Mesothelial cell of epicardium (in vitro differentiated cells): Measurements from ENCODE around the gene VEPH1. TPM values are rescaled to one million over a fixed set of nuclear protein-coding genes. Genes with fewer than 3 reads are reported as not detected.

Experiments used
- DNase-seq, 2 experiments: peaks; one replicate each; pipeline ENCODE4 v3.0.0; 2021; ENCODE audit warnings: low spot score in 2 of 2; ENCODE audit not compliant: unreplicated experiment in 2 of 2
- H3K27ac Mint-ChIP-seq: 2 replicates; pipeline ENCODE4 v1.8.0; 2021; ENCODE audit warnings: mixed read lengths
- H3K27me3 Mint-ChIP-seq: 2 replicates; pipeline ENCODE4 v1.8.0; 2021; ENCODE audit warnings: low read depth, mixed read lengths
- H3K36me3 Mint-ChIP-seq: 2 replicates; pipeline ENCODE4 v1.8.0; 2021; ENCODE audit warnings: mixed read lengths
- H3K4me1 Mint-ChIP-seq: 2 replicates; pipeline ENCODE4 v1.8.0; 2021; ENCODE audit warnings: mixed read lengths
- H3K4me3 Mint-ChIP-seq: 2 replicates; pipeline ENCODE4 v1.8.0; 2021; ENCODE audit warnings: mild to moderate bottlenecking, moderate library complexity, mixed read lengths
- H3K9me3 Mint-ChIP-seq: 2 replicates; pipeline ENCODE4 v1.8.0; 2021; ENCODE audit warnings: mixed read lengths
- CTCF ChIP-seq: fragments of 200-600 bp; sonication (generic); IDR thresholded peaks from one replicate; pipeline ENCODE4 v1.5.0; 2021; ENCODE audit warnings: antibody characterized with exemption; ENCODE audit not compliant: unreplicated experiment
- total RNA-seq: library from RNA; stranded (reverse); gene quantifications from 3 replicates; pipeline ENCODE4 v1.2.1, GENCODE V29; 2021

The VEPH1 gene
- total RNA-seq, 1 donor from 2014 or later = 10.2 TPM

- DNase-seq = no peak
- no peak overlapping the region for H3K27ac Mint-ChIP-seq
- H3K36me3 Mint-ChIP-seq = no peaks in the 10 kb centered on the region
- no peak for TF ChIP-seq CTCF
- no peaks in the 10 kb centered on the region for H3K27me3 Mint-ChIP-seq
- H3K4me3 Mint-ChIP-seq = no peak overlapping the region
- H3K9me3 Mint-ChIP-seq = no peaks in the 10 kb centered on the region
- H3K4me1 Mint-ChIP-seq = peaks cover 49% of the 10 kb centered on the region
Observed at GRCh38 chr3:157370867-157371266, 132.3 kb downstream of the VEPH1 start.

- Mint-ChIP-seq H3K4me3 (no peak overlapping the region), H3K27ac (peak overlapping the region; percentile 90), H3K9me3 (no peaks in the 10 kb centered on the region), H3K27me3 (no peaks in the 10 kb centered on the region), H3K4me1 (peaks cover 44% of the 10 kb centered on the region), H3K36me3 (no peaks in the 10 kb centered on the region)
- DNase-seq = no peak
- TF ChIP-seq CTCF = no peak
Observed at GRCh38 chr3:157369727-157370421, 133.3 kb downstream of the VEPH1 start.

- H3K27ac Mint-ChIP-seq = no peak overlapping the region
- H3K9me3 Mint-ChIP-seq = no peaks in the 10 kb centered on the region
- H3K36me3 Mint-ChIP-seq = no peaks in the 10 kb centered on the region
- H3K4me1 Mint-ChIP-seq = peaks cover 43% of the 10 kb centered on the region
- DNase-seq = no peak
- no peak overlapping the region for H3K4me3 Mint-ChIP-seq
- H3K27me3 Mint-ChIP-seq = no peaks in the 10 kb centered on the region
- TF ChIP-seq CTCF = no peak
Observed at GRCh38 chr3:157368171-157368570, 135.0 kb downstream of the VEPH1 start.

GRCh38 chr3:157363393-157363792, 139.8 kb downstream of the VEPH1 start:
- peak overlapping the region; percentile 54 for H3K27ac Mint-ChIP-seq
- H3K9me3 Mint-ChIP-seq = no peaks in the 10 kb centered on the region
- H3K4me3 Mint-ChIP-seq = no peak overlapping the region
- no peak for DNase-seq
- H3K27me3 Mint-ChIP-seq = no peaks in the 10 kb centered on the region
- peaks cover 33% of the 10 kb centered on the region for H3K4me1 Mint-ChIP-seq
- H3K36me3 Mint-ChIP-seq = peaks cover 2% of the 10 kb centered on the region
- no peak for TF ChIP-seq CTCF

- Mint-ChIP-seq H3K27me3 (no peaks in the 10 kb centered on the region), H3K36me3 (peaks cover 2% of the 10 kb centered on the region), H3K9me3 (no peaks in the 10 kb centered on the region), H3K27ac (no peak overlapping the region), H3K4me1 (peaks cover 30% of the 10 kb centered on the region), H3K4me3 (no peak overlapping the region)
- TF ChIP-seq CTCF = no peak
- no peak for DNase-seq
Observed at GRCh38 chr3:157362348-157362747, 140.9 kb downstream of the VEPH1 start.
